ENCODE data around the gene PGK1.
"Not testable (repeated sequence)": the region's sequence is repeated elsewhere in the genome, so short reads cannot be mapped to it uniquely, and the experiment has no call there.

The PGK1 gene

GRCh38 chrX:78103623-78104446 lies at the start of gene PGK1:
Gene PGK1, plus strand, starts transcription at chrX:78104248. Its CDS starts 93 bp downstream, at chrX:78104341.
- DNase-seq = peak; percentile 84

GRCh38 chrX:78063687-78064086 lies 40.4 kb upstream of the PGK1 start:
- DNase-seq = no peak

GRCh38 chrX:78064152-78064551 lies 39.9 kb upstream of the PGK1 start:
- DNase-seq = no peak

GRCh38 chrX:78064698-78065601 lies 39.1 kb upstream of the PGK1 start:
- DNase-seq = not testable (repeated sequence)

GRCh38 chrX:78066110-78066509 lies 37.9 kb upstream of the PGK1 start:
- DNase-seq = no peak

- no peak for DNase-seq
Measured at GRCh38 chrX:78071331-78071730, 32.7 kb upstream of the PGK1 start.

- DNase-seq = not testable (repeated sequence)
Measured at GRCh38 chrX:78073147-78074077, 30.6 kb upstream of the PGK1 start.

GRCh38 chrX:78074088-78074487 lies 30.0 kb upstream of the PGK1 start:
- DNase-seq = no peak

- DNase-seq = no peak
Measured at GRCh38 chrX:78075787-78076389, 28.2 kb upstream of the PGK1 start.

GRCh38 chrX:78081413-78081812 lies 22.6 kb upstream of the PGK1 start:
- DNase-seq = not testable (repeated sequence)

GRCh38 chrX:78092296-78092695 lies 11.8 kb upstream of the PGK1 start:
- no peak for DNase-seq

GRCh38 chrX:78098108-78098507 lies 5.9 kb upstream of the PGK1 start:
- no peak for DNase-seq

- no peak for DNase-seq
Measured at GRCh38 chrX:78102091-78102490, 2.0 kb upstream of the PGK1 start.

GRCh38 chrX:78103001-78103622 lies 936 bp upstream of the PGK1 start:
- DNase-seq = no peak

GRCh38 chrX:78104447-78105176 lies 564 bp downstream of the PGK1 start:
- DNase-seq = peak; percentile 48

- DNase-seq = no peak
Measured at GRCh38 chrX:78105944-78106650, 2.0 kb downstream of the PGK1 start.

- no peak for DNase-seq
Measured at GRCh38 chrX:78106651-78106986, 2.6 kb downstream of the PGK1 start.

GRCh38 chrX:78109458-78109857 lies 5.4 kb downstream of the PGK1 start:
- DNase-seq = no peak

- DNase-seq = no peak
Measured at GRCh38 chrX:78111140-78111931, 7.3 kb downstream of the PGK1 start.

GRCh38 chrX:78116365-78116764 lies 12.3 kb downstream of the PGK1 start:
- DNase-seq = no peak

Data from NCI-H526 treated with DMSO at 0.1 percent for 48 hours (cell line).